ENCODE results near the gene PALLD. TPM values are rescaled to one million over a fixed set of nuclear protein-coding genes. Genes with fewer than 3 reads are reported as not detected.

The PALLD gene
- total and polyA plus RNA-seq, 2 of the 13 experiments (the other 11 are each of a cell fraction or from before 2014, with no cell fraction given), result 0.50 to 1.5 TPM

GRCh38 chr4:168637872-168638756 is 141.3 kb downstream of the PALLD start (continued):
- TF ChIP-seq KIAA2018 (CRISPR knock-in tag; IDR thresholded peaks at IDR 0.05; ENCODE audit: borderline replicate concordance) (no peak), ZNF629 (CRISPR knock-in tag; conservative IDR thresholded peaks at IDR 0.05) (no peak), ZNF576 (CRISPR knock-in tag; IDR thresholded peaks at IDR 0.05) (no peak)
